C4-2B (cell line): Measurements from ENCODE around the gene TEX2.
"Not testable (repeated sequence)": the region's sequence is repeated elsewhere in the genome, so short reads cannot be mapped to it uniquely, and the experiment has no call there.

Experiments
- H3K27ac ChIP-seq: fragments of 450-650 bp; 2 replicates; pipeline ENCODE4 v1.5.1; 2017
- ZFX ChIP-seq: fragments of 450-650 bp; IDR thresholded peaks from 2 replicates; pipeline ENCODE4 v1.6.1; 2017
- TF ChIP-seq, protein P1 (sequence below): fragments of 450-650 bp; conservative IDR thresholded peaks from 2 replicates; pipeline ENCODE4 v1.5.1; 2017; ENCODE audit warnings: mild to moderate bottlenecking

TEX2 gene

DNA sequence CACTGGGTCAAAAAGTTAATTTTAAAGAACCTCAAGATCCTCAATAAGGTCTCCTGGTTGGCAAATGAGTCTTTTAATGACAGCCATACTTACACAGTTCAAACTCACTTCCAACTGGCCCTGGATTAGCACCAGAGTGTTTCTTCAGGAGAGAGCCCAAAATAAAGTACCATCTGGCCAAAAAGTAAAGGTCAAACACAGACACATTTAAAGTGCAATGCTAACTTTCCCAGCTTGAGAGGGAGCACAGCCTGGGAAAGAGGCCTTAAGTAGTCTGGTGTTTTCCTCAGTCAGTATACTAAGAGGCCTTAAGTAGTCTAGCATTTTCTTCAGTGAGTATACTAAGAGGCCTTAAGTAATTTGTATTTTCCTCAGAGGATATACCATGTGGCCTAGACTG, 86.5 kb downstream of the TEX2 start:
- TF ChIP-seq, protein P1, sequence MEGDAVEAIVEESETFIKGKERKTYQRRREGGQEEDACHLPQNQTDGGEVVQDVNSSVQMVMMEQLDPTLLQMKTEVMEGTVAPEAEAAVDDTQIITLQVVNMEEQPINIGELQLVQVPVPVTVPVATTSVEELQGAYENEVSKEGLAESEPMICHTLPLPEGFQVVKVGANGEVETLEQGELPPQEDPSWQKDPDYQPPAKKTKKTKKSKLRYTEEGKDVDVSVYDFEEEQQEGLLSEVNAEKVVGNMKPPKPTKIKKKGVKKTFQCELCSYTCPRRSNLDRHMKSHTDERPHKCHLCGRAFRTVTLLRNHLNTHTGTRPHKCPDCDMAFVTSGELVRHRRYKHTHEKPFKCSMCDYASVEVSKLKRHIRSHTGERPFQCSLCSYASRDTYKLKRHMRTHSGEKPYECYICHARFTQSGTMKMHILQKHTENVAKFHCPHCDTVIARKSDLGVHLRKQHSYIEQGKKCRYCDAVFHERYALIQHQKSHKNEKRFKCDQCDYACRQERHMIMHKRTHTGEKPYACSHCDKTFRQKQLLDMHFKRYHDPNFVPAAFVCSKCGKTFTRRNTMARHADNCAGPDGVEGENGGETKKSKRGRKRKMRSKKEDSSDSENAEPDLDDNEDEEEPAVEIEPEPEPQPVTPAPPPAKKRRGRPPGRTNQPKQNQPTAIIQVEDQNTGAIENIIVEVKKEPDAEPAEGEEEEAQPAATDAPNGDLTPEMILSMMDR = no peak
- no peak overlapping the region for H3K27ac ChIP-seq

DNA sequence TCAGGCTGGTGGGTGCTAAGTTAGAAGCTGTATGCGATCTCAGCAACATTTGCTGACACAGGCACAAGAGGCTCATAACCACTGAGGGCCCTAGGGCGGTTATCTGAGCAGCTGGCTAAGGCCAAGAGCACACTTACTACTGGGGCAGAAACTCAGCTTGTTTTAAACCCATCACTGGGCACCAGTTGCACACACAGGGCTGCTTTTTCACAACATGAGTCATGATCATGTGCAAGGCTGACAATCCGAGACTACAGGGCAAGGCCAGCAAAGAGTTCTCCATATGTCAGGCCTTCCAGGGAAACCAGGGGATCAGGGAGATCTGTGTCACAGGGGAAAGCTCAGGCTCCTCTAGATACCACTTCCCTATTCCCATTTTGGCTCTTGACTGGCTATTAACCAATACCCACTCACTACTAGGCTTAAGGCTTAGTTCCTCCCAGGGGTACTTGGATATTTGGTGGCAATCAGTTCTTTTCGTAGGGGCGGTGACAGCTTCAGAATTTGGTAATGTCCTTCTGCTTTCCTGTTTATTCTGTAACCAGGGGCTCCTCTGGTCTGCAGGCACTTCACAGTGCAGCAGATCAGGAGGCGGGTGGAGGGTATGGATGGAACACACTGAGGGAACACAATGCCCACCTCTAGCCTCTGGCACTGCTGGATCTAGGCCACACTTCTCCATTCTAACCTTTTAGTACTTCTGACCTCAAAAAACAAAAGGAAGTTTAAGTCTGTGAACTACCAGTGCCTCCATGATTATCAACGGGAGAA, 88.2 kb downstream of the TEX2 start:
- no peak overlapping the region for H3K27ac ChIP-seq
- TF ChIP-seq, protein P1 = no peak
- TF ChIP-seq ZFX = no peak

DNA sequence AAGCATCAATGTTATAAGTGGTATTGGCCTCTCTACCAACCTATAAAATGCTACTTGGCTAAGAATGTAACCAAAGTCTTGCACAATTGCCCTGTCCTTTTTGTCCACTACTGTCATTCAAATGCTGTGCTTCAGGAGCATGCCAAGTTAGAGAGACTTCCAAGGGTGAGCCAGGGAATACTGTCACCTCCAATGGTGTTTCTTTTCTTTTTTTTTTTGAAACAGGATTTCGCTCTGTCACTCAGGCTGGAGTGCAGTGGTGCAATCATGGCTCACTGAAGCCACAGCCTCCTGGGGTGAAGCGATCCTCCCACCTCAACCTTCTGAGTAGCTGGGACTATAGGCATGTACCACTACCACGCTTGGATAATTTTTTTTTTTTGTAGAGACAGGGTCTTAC, 89.4 kb downstream of the TEX2 start:
- H3K27ac ChIP-seq = no peak overlapping the region
- TF ChIP-seq ZFX = no peak
- TF ChIP-seq, protein P1 = no peak

DNA sequence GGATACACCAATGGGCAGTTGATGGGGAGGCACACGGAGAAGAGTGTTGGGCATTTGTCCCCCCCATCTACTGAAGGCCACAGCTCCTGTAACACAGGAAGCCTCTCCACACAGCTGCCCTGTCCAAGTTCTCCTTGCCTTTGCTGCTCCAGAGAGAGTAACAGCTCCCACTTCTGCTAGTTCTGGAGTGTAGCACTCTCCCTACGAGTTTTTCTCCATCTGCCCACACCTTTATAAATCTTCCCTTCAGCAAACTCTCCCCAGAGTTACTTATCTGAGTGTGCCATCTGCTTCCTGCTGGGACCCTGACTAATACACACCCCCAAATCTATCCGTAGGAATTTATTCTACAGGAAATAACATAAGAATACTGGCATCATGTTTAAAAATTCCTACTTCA, 90.5 kb downstream of the TEX2 start:
- H3K27ac ChIP-seq = no peak overlapping the region
- TF ChIP-seq ZFX = no peak
- TF ChIP-seq, protein P1 = no peak

DNA sequence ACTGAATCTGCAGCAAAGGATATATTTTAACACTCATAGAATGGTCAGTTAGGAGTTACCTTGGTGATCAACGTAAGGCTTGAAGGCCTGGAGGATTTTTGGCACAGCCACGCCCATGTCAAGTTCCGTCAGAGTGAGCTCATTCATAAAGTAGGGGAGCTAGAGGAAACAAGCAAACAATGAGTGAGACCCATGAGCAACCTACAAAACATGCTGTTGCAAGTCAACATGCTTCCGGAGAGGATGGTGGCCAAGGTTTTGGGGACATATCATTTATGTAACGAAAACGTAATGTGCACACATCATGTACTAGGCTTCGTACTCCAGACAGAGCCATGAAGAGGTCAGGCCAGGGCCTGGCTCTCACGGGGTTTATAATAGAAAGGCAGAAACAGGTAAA, 92.0 kb downstream of the TEX2 start:
- H3K27ac ChIP-seq = no peak overlapping the region
- TF ChIP-seq, protein P1 = no peak

DNA sequence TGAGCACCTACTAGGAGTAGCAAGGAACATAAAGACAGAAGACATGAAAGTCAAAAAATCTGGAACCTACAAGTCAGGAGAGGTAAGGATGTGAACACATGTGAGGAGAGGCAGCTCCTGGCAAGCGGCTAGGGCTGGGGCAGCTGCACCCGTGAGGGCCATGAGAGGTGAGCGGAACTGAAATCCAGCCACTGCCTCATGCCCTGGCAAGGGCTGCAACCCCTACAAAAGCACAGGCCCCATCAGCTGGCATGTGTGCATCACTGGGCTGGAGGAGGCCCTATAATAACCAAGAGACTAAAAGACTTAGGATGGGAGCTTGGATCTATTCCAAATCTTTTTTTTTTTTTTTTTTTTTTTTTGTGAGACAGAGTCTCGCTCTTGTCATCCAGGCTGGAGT, 92.8 kb downstream of the TEX2 start:
- no peak overlapping the region for H3K27ac ChIP-seq
- TF ChIP-seq, protein P1 = no peak
- TF ChIP-seq ZFX = no peak

DNA sequence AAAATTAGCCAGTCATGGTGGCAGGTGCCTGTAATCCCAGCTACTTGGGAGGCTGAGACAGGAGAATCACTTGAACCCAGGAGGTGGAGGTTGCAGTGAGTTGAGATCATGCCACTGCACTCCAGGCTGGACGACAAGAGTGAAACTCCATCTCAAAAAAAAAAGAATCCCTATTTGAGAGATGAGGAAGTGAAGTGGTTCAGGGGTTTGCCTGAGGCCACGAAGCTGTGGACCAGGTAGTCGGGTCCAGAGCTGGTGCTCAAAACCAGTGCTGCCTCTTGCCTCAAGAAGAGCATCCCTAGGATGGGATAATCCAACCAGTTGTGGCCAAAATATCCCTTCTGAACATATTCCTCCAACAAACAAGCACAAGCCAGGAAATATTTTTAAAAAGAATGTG, 95.4 kb downstream of the TEX2 start:
- not testable (repeated sequence) for H3K27ac ChIP-seq

DNA sequence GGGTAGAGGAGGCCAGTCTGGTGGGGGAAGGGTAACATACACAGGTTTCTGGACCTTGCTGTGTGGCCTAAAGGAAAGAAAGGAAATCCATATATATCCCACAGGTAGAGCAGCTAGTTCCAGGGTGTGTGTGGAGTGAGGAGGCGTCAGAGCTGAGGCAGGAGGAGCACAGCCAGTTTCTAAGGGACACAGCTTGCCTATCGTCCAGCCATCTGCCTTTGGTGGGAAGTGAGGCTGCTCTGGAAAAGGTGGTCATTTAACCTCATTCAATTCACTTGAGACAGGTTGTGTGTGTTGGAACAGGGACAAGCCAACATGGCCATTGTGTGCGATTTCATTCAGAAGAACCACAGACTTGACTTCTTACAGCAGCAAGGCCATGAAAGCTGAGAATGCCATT, 96.2 kb downstream of the TEX2 start:
- no peak overlapping the region for H3K27ac ChIP-seq
- TF ChIP-seq, protein P1 = no peak
- no peak for TF ChIP-seq ZFX
